SU-DHL-6 (cell line): ENCODE measurements around the gene HSPD1.
"Not testable (repeated sequence)": the region's sequence is repeated elsewhere in the genome, so short reads cannot be mapped to it uniquely, and the experiment has no call there.

Experiments
- H2AFZ ChIP-seq: fragments of 200-600 bp; sonication (generic); 2 replicates; pipeline ENCODE4 v1.6.1; 2014; ENCODE audit warnings: low read depth, mild to moderate bottlenecking, moderate library complexity, mixed read lengths, antibody characterized with exemption, low read length; ENCODE audit not compliant: severe bottlenecking
- H3F3A ChIP-seq: fragments of 200-600 bp; shearing (Covaris generic); 2 replicates; pipeline ENCODE4 v1.6.0; 2016; ENCODE audit warnings: antibody characterized with exemption, mild to moderate bottlenecking; ENCODE audit not compliant: insufficient read depth
- H3K27ac ChIP-seq: fragments of 200-600 bp; sonication (generic); 2 replicates; pipeline ENCODE4 v1.5.1; 2016; ENCODE audit warnings: low read depth, mild to moderate bottlenecking, low read length, moderate library complexity, mixed read lengths
- H3K27me3 ChIP-seq: fragments of 200-600 bp; sonication (generic), shearing (Covaris generic); 2 replicates; pipeline ENCODE4 v1.6.0; 2014; ENCODE audit warnings: mild to moderate bottlenecking, low read length
- H3K36me3 ChIP-seq: fragments of 200-600 bp; sonication (generic); 2 replicates; pipeline ENCODE4 v1.6.1; 2014; ENCODE audit warnings: mild to moderate bottlenecking, low read length, mixed read lengths
- H3K4me2 ChIP-seq: fragments of 300-600, 200-600 bp; shearing (Covaris generic), sonication (generic); 2 replicates; pipeline ENCODE4 v1.6.0; 2014; ENCODE audit warnings: low read length, low read depth, mild to moderate bottlenecking; ENCODE audit not compliant: poor library complexity, severe bottlenecking
- H3K4me3 ChIP-seq: fragments of 200-600 bp; sonication (generic); 2 replicates; pipeline ENCODE4 v1.5.1; 2014; ENCODE audit warnings: antibody characterized with exemption, low read length, mild to moderate bottlenecking, mixed read lengths; ENCODE audit not compliant: insufficient read depth, poor library complexity, severe bottlenecking
- H3K79me2 ChIP-seq: fragments of 200-600 bp; sonication (generic); 2 replicates; pipeline ENCODE4 v1.6.1; 2014; ENCODE audit warnings: mild to moderate bottlenecking, low read length, moderate library complexity; ENCODE audit not compliant: insufficient read depth
- H3K9ac ChIP-seq: fragments of 200-600 bp; sonication (generic); 2 replicates; pipeline ENCODE4 v1.7.0; 2014; ENCODE audit warnings: mild to moderate bottlenecking, low read length
- H3K9me2 ChIP-seq: fragments of 200-600 bp; sonication (generic); replicated peaks from 2 replicates; pipeline ENCODE4 v1.6.1; 2014; ENCODE audit warnings: low read length; ENCODE audit not compliant: insufficient read depth
- H3K9me3 ChIP-seq: fragments of 200-600 bp; sonication (generic); 2 replicates; pipeline ENCODE4 v1.6.1; 2014; ENCODE audit warnings: low read length, mixed read lengths; ENCODE audit not compliant: insufficient read depth
- H4K20me1 ChIP-seq: fragments of 200-600 bp; sonication (generic); 2 replicates; pipeline ENCODE4 v1.6.1; 2014; ENCODE audit warnings: low read depth, mild to moderate bottlenecking, antibody characterized with exemption, low read length, moderate library complexity, mixed read lengths
- CTCF ChIP-seq: fragments of 200-600 bp; sonication (generic); IDR thresholded peaks from one replicate; pipeline ENCODE4 v1.5.1; 2017; ENCODE audit warnings: antibody characterized with exemption, mild to moderate bottlenecking, low read length, moderate library complexity; ENCODE audit not compliant: insufficient read depth, poor library complexity, severe bottlenecking
- EZH2phosphoT487 ChIP-seq: fragments of 200-600 bp; sonication (generic), shearing (Covaris generic); conservative IDR thresholded peaks from 2 replicates; pipeline ENCODE4 v1.6.1; 2018; ENCODE audit warnings: mild to moderate bottlenecking, antibody characterized with exemption, low read length, moderate library complexity, mixed read lengths

Gene HSPD1

GRCh38 chr2:197487385-197487784, 12.3 kb downstream of the HSPD1 start:
- no peak overlapping the region for H3K4me2 ChIP-seq
- H3K9me2 ChIP-seq = no peaks in the 10 kb centered on the region
- no peak overlapping the region for H3K4me3 ChIP-seq
- H4K20me1 ChIP-seq = peaks cover 15% of the 10 kb centered on the region; the same call in 1 of the 2 replicates
- peaks cover 55% of the 10 kb centered on the region for H3F3A ChIP-seq
- H3K79me2 ChIP-seq = peaks cover 10% of the 10 kb centered on the region
- no peak overlapping the region for H3K9ac ChIP-seq
- peaks cover 12% of the 10 kb centered on the region; the same call in 1 of the 2 replicates for H3K9me3 ChIP-seq
- no peak overlapping the region for H2AFZ ChIP-seq
- peaks cover 75% of the 10 kb centered on the region for H3K36me3 ChIP-seq
- H3K27ac ChIP-seq = no peak overlapping the region
- no peak for TF ChIP-seq CTCF
- TF ChIP-seq EZH2phosphoT487 = no peak
- no peaks in the 10 kb centered on the region for H3K27me3 ChIP-seq

GRCh38 chr2:197486175-197486574, 13.5 kb downstream of the HSPD1 start:
- Histone ChIP-seq H3K4me3 (no peak overlapping the region), H3K36me3 (peaks cover 63% of the 10 kb centered on the region), H3K9me3 (peaks cover 12% of the 10 kb centered on the region; the same call in 1 of the 2 replicates), H3F3A (peaks cover 53% of the 10 kb centered on the region), H3K9ac (no peak overlapping the region), H3K4me2 (no peak overlapping the region), H3K9me2 (no peaks in the 10 kb centered on the region), H3K27ac (no peak overlapping the region), H2AFZ (no peak overlapping the region), H4K20me1 (peaks cover 9% of the 10 kb centered on the region; the same call in 1 of the 2 replicates), H3K79me2 (no peaks in the 10 kb centered on the region), H3K27me3 (no peaks in the 10 kb centered on the region)
- TF ChIP-seq EZH2phosphoT487 (no peak), CTCF (no peak)

DNA sequence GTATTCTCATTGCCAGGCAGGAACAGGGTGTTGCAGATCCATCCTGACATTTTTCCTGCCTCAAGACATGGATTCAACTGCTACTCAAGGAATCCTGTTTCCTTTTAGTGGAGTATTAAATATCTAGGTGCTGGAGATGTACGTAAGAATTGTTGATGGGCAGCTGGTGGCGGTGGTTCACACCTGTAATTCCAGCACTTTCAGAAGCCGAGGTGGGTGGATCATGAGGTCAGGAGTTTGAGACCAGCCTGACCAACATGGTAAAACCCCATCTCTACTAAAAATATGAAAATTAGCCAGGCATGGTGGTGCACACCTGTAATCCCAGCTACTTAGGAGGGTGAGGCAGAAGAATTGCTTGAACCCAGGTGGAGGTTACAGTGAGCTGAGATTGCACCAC, 15.4 kb downstream of the HSPD1 start:
- not testable (repeated sequence) for H3K27me3 ChIP-seq, H2AFZ ChIP-seq, H3K27ac ChIP-seq, H4K20me1 ChIP-seq, H3K4me3 ChIP-seq, H3K4me2 ChIP-seq, H3K9ac ChIP-seq, H3K79me2 ChIP-seq, H3K9me2 ChIP-seq
- H3K9me3 ChIP-seq = peaks cover 12% of the 10 kb centered on the region; the same call in 1 of the 2 replicates
- H3K36me3 ChIP-seq = peaks cover 45% of the 10 kb centered on the region
- H3F3A ChIP-seq = peaks cover 43% of the 10 kb centered on the region

DNA sequence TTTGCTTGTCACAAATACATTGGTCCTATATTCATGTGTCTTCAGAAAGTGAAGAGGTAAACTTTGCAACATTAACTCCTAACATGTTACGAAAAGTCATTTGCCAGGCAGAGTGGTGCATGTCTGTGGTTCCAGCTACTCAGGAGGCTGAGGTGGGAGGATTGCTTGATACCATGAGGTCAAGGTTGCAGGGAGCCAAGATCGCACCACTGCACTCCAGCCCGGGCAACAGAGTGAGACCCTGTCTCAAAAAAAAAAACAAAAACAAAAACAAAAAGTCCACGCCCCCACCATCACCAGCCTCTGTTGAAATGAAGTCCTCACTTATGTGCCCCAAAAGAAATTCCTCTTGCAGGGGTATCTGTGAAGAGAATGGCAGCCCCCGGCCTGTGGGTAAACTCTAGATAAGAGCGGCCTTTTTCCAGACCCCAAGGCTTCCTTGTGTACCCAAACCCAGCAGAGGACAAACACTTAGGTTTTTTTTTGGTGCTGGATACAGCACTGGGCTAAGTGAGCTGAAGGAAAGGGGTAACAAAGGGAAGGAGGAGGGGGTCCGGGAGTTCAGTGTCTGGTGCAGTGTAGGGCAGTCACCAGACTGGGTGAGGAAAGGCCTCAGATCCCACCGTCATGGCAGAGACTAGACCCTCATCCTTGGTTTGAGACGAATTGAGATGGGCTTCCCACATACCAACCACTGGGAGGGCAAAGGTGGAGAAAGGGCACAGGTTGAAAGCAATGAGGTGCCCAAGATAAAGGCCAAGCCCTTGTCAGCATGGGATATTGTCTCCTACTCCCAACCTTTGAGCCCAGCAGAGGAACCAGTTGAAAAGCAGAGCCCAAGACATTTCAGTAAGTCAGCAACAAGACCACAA, 19.2 kb downstream of the HSPD1 start:
- H3K9me2 ChIP-seq = no peaks in the 10 kb centered on the region

More for the DNA sequence above, 19.2 kb downstream of the HSPD1 start:
- Histone ChIP-seq H4K20me1 (no peaks in the 10 kb centered on the region), H3K79me2 (no peaks in the 10 kb centered on the region), H2AFZ (no peak overlapping the region), H3K27me3 (no peaks in the 10 kb centered on the region), H3K27ac (no peak overlapping the region), H3K36me3 (peaks cover 12% of the 10 kb centered on the region; the same call in 1 of the 2 replicates), H3K4me3 (no peak overlapping the region), H3F3A (peaks cover 16% of the 10 kb centered on the region), H3K9ac (no peak overlapping the region), H3K4me2 (no peak overlapping the region), H3K9me3 (peaks cover 12% of the 10 kb centered on the region; the same call in 1 of the 2 replicates)
- TF ChIP-seq EZH2phosphoT487 (no peak), CTCF (no peak)
